ENCODE data around the gene TCAF2. TPM values are rescaled to one million over a fixed set of nuclear protein-coding genes. Genes with fewer than 3 reads are reported as not detected.
"Not testable (repeated sequence)": the region's sequence is repeated elsewhere in the genome, so short reads cannot be mapped to it uniquely, and the experiment has no call there.

The TCAF2 gene
- total RNA-seq, result 1 to 10 TPM in 1 of 2 donors, under 1 TPM in 1; 0.32 to 1.4 TPM

- H3K4me3 ChIP-seq; intact Hi-C loops (cut with DNase I): not testable (repeated sequence)
- DNase-seq, result peak; percentile 75
Measured at GRCh38 chr7:143620646-143621045, at the start of gene TCAF2. Gene TCAF2 (plus strand): TSS chr7:143620974.

GRCh38 chr7:143571501-143571900, 49.3 kb upstream of the TCAF2 start, which contains the start of gene CTAGE15:
Gene CTAGE15 (plus strand): TSS chr7:143571801. CDS start chr7:143571818, 17 bp downstream.
- H3K9ac ChIP-seq (ENCODE audit: low read depth in 2 of 2, low read length in 2 of 2); H3K4me3 ChIP-seq; H3K36me3 ChIP-seq; H3K27me3 ChIP-seq; H3K9me3 ChIP-seq; H3K27ac ChIP-seq; DNase-seq; H3K4me1 ChIP-seq; intact Hi-C loops (cut with DNase I): not testable (repeated sequence)

More at GRCh38 chr7:143620646-143621045, at the start of gene TCAF2:
- H3K9me3 ChIP-seq; H3K9ac ChIP-seq (ENCODE audit: low read depth in 2 of 2, low read length in 2 of 2); H3K27ac ChIP-seq; H3K36me3 ChIP-seq; H3K27me3 ChIP-seq; H3K4me1 ChIP-seq: not testable (repeated sequence)

GRCh38 chr7:143588183-143588582, 32.6 kb upstream of the TCAF2 start:
- H3K9me3 ChIP-seq; H3K27me3 ChIP-seq; H3K36me3 ChIP-seq; H3K9ac ChIP-seq (ENCODE audit: low read depth in 2 of 2, low read length in 2 of 2); DNase-seq; H3K27ac ChIP-seq; H3K4me1 ChIP-seq; H3K4me3 ChIP-seq; intact Hi-C loops (cut with DNase I): not testable (repeated sequence)

- DNase-seq; H3K27ac ChIP-seq; H3K4me1 ChIP-seq; H3K9me3 ChIP-seq; H3K4me3 ChIP-seq; H3K9ac ChIP-seq (ENCODE audit: low read depth in 2 of 2, low read length in 2 of 2); intact Hi-C loops (cut with DNase I); H3K27me3 ChIP-seq; H3K36me3 ChIP-seq: not testable (repeated sequence)
Measured at GRCh38 chr7:143589897-143590296, 30.9 kb upstream of the TCAF2 start.

- H3K27me3 ChIP-seq; H3K4me3 ChIP-seq; H3K36me3 ChIP-seq; H3K9ac ChIP-seq (ENCODE audit: low read depth in 2 of 2, low read length in 2 of 2); H3K27ac ChIP-seq; DNase-seq; H3K4me1 ChIP-seq; intact Hi-C loops (cut with DNase I); H3K9me3 ChIP-seq: not testable (repeated sequence)
Measured at GRCh38 chr7:143598086-143598485, 22.7 kb upstream of the TCAF2 start.

GRCh38 chr7:143603549-143603948, 17.2 kb upstream of the TCAF2 start:
- H3K27ac ChIP-seq; H3K27me3 ChIP-seq; DNase-seq; H3K4me1 ChIP-seq; H3K9me3 ChIP-seq; H3K9ac ChIP-seq (ENCODE audit: low read depth in 2 of 2, low read length in 2 of 2); intact Hi-C loops (cut with DNase I); H3K4me3 ChIP-seq; H3K36me3 ChIP-seq: not testable (repeated sequence)

- H3K9me3 ChIP-seq, H3K27me3 ChIP-seq, H3K27ac ChIP-seq: not testable (repeated sequence)
Measured at GRCh38 chr7:143606088-143606487, 14.7 kb upstream of the TCAF2 start.

GRCh38 chr7:143615545-143615944, 5.2 kb upstream of the TCAF2 start:
- H3K36me3 ChIP-seq; DNase-seq; H3K4me3 ChIP-seq; H3K27ac ChIP-seq; H3K9ac ChIP-seq (ENCODE audit: low read depth in 2 of 2, low read length in 2 of 2); intact Hi-C loops (cut with DNase I); H3K9me3 ChIP-seq; H3K4me1 ChIP-seq; H3K27me3 ChIP-seq: not testable (repeated sequence)

More at GRCh38 chr7:143606088-143606487, 14.7 kb upstream of the TCAF2 start:
- H3K9ac ChIP-seq (ENCODE audit: low read depth in 2 of 2, low read length in 2 of 2); H3K4me3 ChIP-seq; H3K36me3 ChIP-seq; DNase-seq; intact Hi-C loops (cut with DNase I); H3K4me1 ChIP-seq: not testable (repeated sequence)

- H3K9me3 ChIP-seq; intact Hi-C loops (cut with DNase I); H3K27ac ChIP-seq; H3K4me1 ChIP-seq; H3K27me3 ChIP-seq; H3K4me3 ChIP-seq; H3K36me3 ChIP-seq; H3K9ac ChIP-seq (ENCODE audit: low read depth in 2 of 2, low read length in 2 of 2); DNase-seq: not testable (repeated sequence)
Measured at GRCh38 chr7:143617204-143617603, 3.6 kb upstream of the TCAF2 start.

- H3K36me3 ChIP-seq; H3K4me1 ChIP-seq; H3K27me3 ChIP-seq; H3K4me3 ChIP-seq; intact Hi-C loops (cut with DNase I); H3K9me3 ChIP-seq; H3K9ac ChIP-seq (ENCODE audit: low read depth in 2 of 2, low read length in 2 of 2); H3K27ac ChIP-seq: not testable (repeated sequence)
- DNase-seq, result peak; percentile 72
- TF ChIP-seq CTCF (IDR thresholded peaks at IDR 0.05), result peak; percentile 17
Measured at GRCh38 chr7:143620058-143620457, 716 bp upstream of the TCAF2 start.

- H3K27ac ChIP-seq; H3K36me3 ChIP-seq; intact Hi-C loops (cut with DNase I); DNase-seq; H3K4me1 ChIP-seq; H3K9ac ChIP-seq (ENCODE audit: low read depth in 2 of 2, low read length in 2 of 2); H3K4me3 ChIP-seq; H3K9me3 ChIP-seq; H3K27me3 ChIP-seq: not testable (repeated sequence)
Measured at GRCh38 chr7:143621175-143621574, 401 bp downstream of the TCAF2 start.

GRCh38 chr7:143622130-143622529, 1.4 kb downstream of the TCAF2 start:
- intact Hi-C loops (cut with DNase I); H3K4me3 ChIP-seq; DNase-seq: not testable (repeated sequence)

GRCh38 chr7:143630653-143631052, 9.9 kb downstream of the TCAF2 start:
- H3K27me3 ChIP-seq; H3K9me3 ChIP-seq; H3K27ac ChIP-seq; H3K9ac ChIP-seq (ENCODE audit: low read depth in 2 of 2, low read length in 2 of 2); H3K36me3 ChIP-seq; H3K4me3 ChIP-seq; H3K4me1 ChIP-seq; DNase-seq; intact Hi-C loops (cut with DNase I): not testable (repeated sequence)

More at GRCh38 chr7:143622130-143622529, 1.4 kb downstream of the TCAF2 start:
- not testable (repeated sequence) for H3K36me3 ChIP-seq; H3K9me3 ChIP-seq; H3K9ac ChIP-seq (ENCODE audit: low read depth in 2 of 2, low read length in 2 of 2); H3K4me1 ChIP-seq; H3K27ac ChIP-seq; H3K27me3 ChIP-seq

Measured in colonic mucosa (tissue), 4 donors.